ENCODE data around the gene COL18A1.

Gene COL18A1

GRCh38 chr21:45531393-45532215 lies 126.6 kb downstream of the COL18A1 start:
- no peaks in the 10 kb centered on the region for H3K27me3 ChIP-seq (ENCODE audit: low read depth, low read length)
- H3K4me1 ChIP-seq (ENCODE audit: low read length) = no peaks in the 10 kb centered on the region
- H3K9me3 ChIP-seq (ENCODE audit: insufficient read depth, low read length) = no peaks in the 10 kb centered on the region
- H3K4me2 ChIP-seq (ENCODE audit: low read length) = no peak overlapping the region
- H2AFZ ChIP-seq (ENCODE audit: low read depth, low read length) = no peak overlapping the region
- no peak overlapping the region for H3K9ac ChIP-seq (ENCODE audit: low read length)
- peaks cover 4% of the 10 kb centered on the region; the same call in 1 of the 2 replicates for H4K20me1 ChIP-seq (ENCODE audit: insufficient read depth, low read length)
- no peak overlapping the region for H3K27ac ChIP-seq (ENCODE audit: low read length)
- no peak for TF ChIP-seq CTCF (IDR thresholded peaks at IDR 0.05; ENCODE audit: low read depth, low read length)
- TF ChIP-seq EZH2phosphoT487 (IDR thresholded peaks at IDR 0.05; ENCODE audit: low read depth) = no peak
- H3K36me3 ChIP-seq (replicated peaks; ENCODE audit: low read depth, low read length) = peaks cover 17% of the 10 kb centered on the region
- H3K79me2 ChIP-seq (ENCODE audit: low read length) = peaks cover 28% of the 10 kb centered on the region
- H3K4me3 ChIP-seq (ENCODE audit: low read length) = no peak overlapping the region

DNA sequence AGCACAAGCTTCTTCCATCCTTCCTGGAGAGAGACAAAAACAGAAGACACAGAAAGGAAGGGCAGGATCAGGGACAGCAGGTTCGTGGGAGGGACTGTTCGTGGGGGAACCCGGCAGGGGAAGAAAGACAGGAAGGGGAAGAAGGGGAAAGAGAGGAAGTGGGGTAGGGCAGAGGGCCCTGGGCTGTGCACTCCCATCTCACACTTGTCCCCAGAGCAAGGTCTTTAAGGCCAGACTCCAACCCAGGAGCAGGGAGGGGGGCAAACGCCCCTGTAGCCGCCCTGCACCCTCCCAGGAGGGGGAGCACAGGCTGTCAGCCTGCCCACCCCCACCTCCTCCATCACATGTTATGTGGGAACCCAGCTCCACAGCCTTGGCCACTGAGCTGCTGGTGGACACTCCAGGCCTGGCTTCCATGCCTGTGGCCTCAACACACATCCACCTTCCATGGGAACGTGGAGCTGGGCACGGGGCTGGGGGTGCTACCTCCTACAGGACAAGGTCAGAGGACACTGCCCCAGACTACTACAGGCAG lies 127.9 kb downstream of the COL18A1 start:
- Histone ChIP-seq H3K27me3 (ENCODE audit: low read depth, low read length) (no peaks in the 10 kb centered on the region), H3K4me2 (ENCODE audit: low read length) (no peak overlapping the region), H3K4me3 (ENCODE audit: low read length) (no peak overlapping the region), H3K9me3 (ENCODE audit: insufficient read depth, low read length) (no peaks in the 10 kb centered on the region), H3K36me3 (replicated peaks; ENCODE audit: low read depth, low read length) (peaks cover 17% of the 10 kb centered on the region), H3K27ac (ENCODE audit: low read length) (no peak overlapping the region), H4K20me1 (ENCODE audit: insufficient read depth, low read length) (peaks cover 4% of the 10 kb centered on the region; the same call in 1 of the 2 replicates), H3K79me2 (ENCODE audit: low read length) (peaks cover 36% of the 10 kb centered on the region), H3K9ac (ENCODE audit: low read length) (no peak overlapping the region), H2AFZ (ENCODE audit: low read depth, low read length) (no peak overlapping the region), H3K4me1 (ENCODE audit: low read length) (no peaks in the 10 kb centered on the region)
- TF ChIP-seq CTCF (IDR thresholded peaks at IDR 0.05; ENCODE audit: low read depth, low read length) = no peak
- TF ChIP-seq EZH2phosphoT487 (IDR thresholded peaks at IDR 0.05; ENCODE audit: low read depth) = no peak

DNA sequence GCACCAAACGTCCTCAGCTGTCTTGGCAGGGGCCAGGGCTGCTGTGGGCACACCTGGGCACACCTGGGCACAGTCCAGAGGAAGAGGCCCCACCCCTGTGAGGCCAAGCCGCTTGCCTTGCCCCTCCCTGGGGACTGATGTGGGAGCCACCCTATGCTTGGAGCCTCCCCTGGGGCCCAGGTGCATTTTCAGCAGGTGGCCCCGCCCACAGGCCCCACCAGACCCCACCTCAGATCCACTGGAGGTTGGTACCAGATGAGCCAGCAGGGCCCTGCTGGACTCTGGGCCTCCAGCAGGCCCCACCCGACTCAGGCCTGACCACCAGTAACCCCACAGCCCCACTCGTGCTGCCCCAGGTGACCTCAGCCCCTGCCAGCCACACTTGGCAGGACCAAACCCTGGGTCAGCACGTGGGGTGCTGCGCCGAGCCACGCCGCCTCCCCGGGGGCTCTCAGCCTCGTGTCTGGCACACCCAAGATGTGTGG lies 128.4 kb downstream of the COL18A1 start:
- Histone ChIP-seq H4K20me1 (ENCODE audit: insufficient read depth, low read length) (peaks cover 4% of the 10 kb centered on the region; the same call in 1 of the 2 replicates), H2AFZ (ENCODE audit: low read depth, low read length) (no peak overlapping the region), H3K36me3 (replicated peaks; ENCODE audit: low read depth, low read length) (peaks cover 17% of the 10 kb centered on the region), H3K27ac (ENCODE audit: low read length) (no peak overlapping the region), H3K79me2 (ENCODE audit: low read length) (peaks cover 41% of the 10 kb centered on the region), H3K4me1 (ENCODE audit: low read length) (no peaks in the 10 kb centered on the region), H3K9me3 (ENCODE audit: insufficient read depth, low read length) (no peaks in the 10 kb centered on the region), H3K27me3 (ENCODE audit: low read depth, low read length) (no peaks in the 10 kb centered on the region), H3K9ac (ENCODE audit: low read length) (no peak overlapping the region), H3K4me3 (ENCODE audit: low read length) (no peak overlapping the region), H3K4me2 (ENCODE audit: low read length) (no peak overlapping the region)
- TF ChIP-seq EZH2phosphoT487 (IDR thresholded peaks at IDR 0.05; ENCODE audit: low read depth) (no peak), CTCF (IDR thresholded peaks at IDR 0.05; ENCODE audit: low read depth, low read length) (no peak)

DNA sequence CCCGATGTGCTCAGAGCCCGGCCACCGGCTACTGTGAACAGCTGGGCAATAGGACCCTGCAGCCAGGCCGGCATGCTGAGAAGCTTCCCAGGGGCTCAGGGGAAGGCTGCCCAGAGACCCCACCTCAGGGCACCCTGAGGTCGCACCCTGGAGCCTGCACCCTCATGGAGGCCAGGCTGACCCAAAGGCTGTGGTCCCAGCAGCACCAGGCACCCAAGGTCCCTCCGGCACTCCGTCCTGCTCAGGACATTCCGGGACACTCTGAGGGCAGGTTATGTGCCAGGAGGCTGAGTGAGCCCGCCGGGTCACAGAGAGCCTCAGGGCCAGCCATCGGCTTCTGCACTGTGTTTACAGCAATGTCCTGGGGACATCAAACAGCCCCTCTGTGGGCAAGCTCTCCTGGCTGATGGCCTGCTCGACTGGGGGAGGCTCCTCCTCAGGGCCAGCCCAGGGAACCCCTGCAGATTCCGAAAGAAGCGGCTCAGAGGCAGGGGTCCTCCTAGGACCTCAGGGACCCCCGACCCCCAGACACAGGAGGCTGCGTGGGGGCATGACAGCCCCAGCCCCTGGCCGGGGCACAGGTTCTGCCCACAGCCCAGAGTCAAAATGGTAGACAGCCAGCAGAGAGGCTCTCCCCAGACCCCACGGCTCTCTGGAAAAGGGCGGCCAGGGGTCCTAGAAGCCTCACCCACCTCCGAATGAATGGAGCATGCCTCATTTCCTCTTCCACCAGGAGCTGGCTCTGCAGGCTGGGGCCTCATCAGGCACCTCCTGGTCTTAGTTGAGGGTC lies 129.1 kb downstream of the COL18A1 start:
- TF ChIP-seq CTCF (IDR thresholded peaks at IDR 0.05; ENCODE audit: low read depth, low read length) (no peak), EZH2phosphoT487 (IDR thresholded peaks at IDR 0.05; ENCODE audit: low read depth) (no peak)
- Histone ChIP-seq H3K9me3 (ENCODE audit: insufficient read depth, low read length) (no peaks in the 10 kb centered on the region), H3K79me2 (ENCODE audit: low read length) (peaks cover 47% of the 10 kb centered on the region), H3K27me3 (ENCODE audit: low read depth, low read length) (no peaks in the 10 kb centered on the region), H2AFZ (ENCODE audit: low read depth, low read length) (no peak overlapping the region), H3K27ac (ENCODE audit: low read length) (no peak overlapping the region), H3K4me3 (ENCODE audit: low read length) (no peak overlapping the region), H3K9ac (ENCODE audit: low read length) (no peak overlapping the region), H3K4me2 (ENCODE audit: low read length) (no peak overlapping the region), H3K36me3 (replicated peaks; ENCODE audit: low read depth, low read length) (peaks cover 17% of the 10 kb centered on the region), H4K20me1 (ENCODE audit: insufficient read depth, low read length) (peaks cover 6% of the 10 kb centered on the region; the same call in 1 of the 2 replicates), H3K4me1 (ENCODE audit: low read length) (no peaks in the 10 kb centered on the region)

All from OCI-LY3 (cell line).